Loucy (cell line): Measurements from ENCODE around the gene SETD3.

ENCODE experiments used
- CTCF ChIP-seq: fragments of 200-600 bp; sonication (generic); conservative IDR thresholded peaks from 2 replicates; pipeline ENCODE4 v1.5.1; 2014; ENCODE audit warnings: mild to moderate bottlenecking, antibody characterized with exemption, low read length
- EZH2phosphoT487 ChIP-seq: fragments of 200-600 bp; IDR thresholded peaks from 2 replicates; pipeline ENCODE4 v1.6.1; 2018; ENCODE audit warnings: antibody characterized with exemption, mild to moderate bottlenecking, moderate library complexity, borderline replicate concordance

GRCh38 chr14:99441157-99441870 is 39.3 kb downstream of the SETD3 start:
- TF ChIP-seq CTCF = peak; percentile 29; the same call in 1 of the 2 replicates
- no peak for TF ChIP-seq EZH2phosphoT487
